Pancreas (tissue), 10 donors: ENCODE results near the gene SPX. TPM values are rescaled to one million over a fixed set of nuclear protein-coding genes. Genes with fewer than 3 reads are reported as not detected.

Experiments used
- ATAC-seq, 4 donors: fragments of 200-7000 bp; cut with Tn5 transposase; one replicate each; pipeline versions ENCODE4 v1.8.0 to v1.9.1; 2020; ENCODE audit warnings: mild to moderate bottlenecking in 4 of 4, moderate library complexity in 4 of 4
- DNase-seq, 6 donors: peaks; one replicate each; pipeline ENCODE4 v3.0.0-alpha.2; 2020
- FAIRE-seq: peaks from 2 replicates; lab custom pipeline; 2012; peaks lifted over from hg19 to GRCh38; lab: Jason Lieb, UNC
- H3K27ac ChIP-seq, 4 donors: fragments of 200-600 bp; sonication (generic); 1 replicate in 3 of 4; 2 replicates in 1 of 4; pipeline versions ENCODE4 v1.5.0 to v1.8.0; 2020
- H3K27me3 ChIP-seq, 4 donors: fragments of 200-600 bp; one replicate each; pipeline ENCODE4 v1.8.0; 2021
- H3K36me3 ChIP-seq, 3 donors: fragments of 200-600 bp; sonication (generic) in 1 of 3; one replicate each; pipeline versions ENCODE4 v1.5.0 to v1.8.0; 2020 to 2021
- H3K4me1 ChIP-seq, 3 donors: fragments of 200-600 bp; one replicate each; pipeline ENCODE4 v1.8.0; 2021
- H3K4me3 ChIP-seq, 4 donors: fragments of 200-600 bp; sonication (generic) in 2 of 4; one replicate each; pipeline versions ENCODE4 v1.5.0 to v1.8.0; 2020 to 2021
- H3K9me3 ChIP-seq, 4 donors: fragments of 200-600 bp; one replicate each; pipeline ENCODE4 v1.8.0; 2021
- CTCF ChIP-seq, 4 donors: fragments of 200-600 bp; sonication (generic) in 3 of 4; IDR thresholded peaks; one replicate each; pipeline versions ENCODE4 v1.5.0 to v1.8.0; 2021; ENCODE audit warnings: antibody characterized with exemption in 4 of 4
- WGBS, 2 donors: extraction: QIAGEN DNeasy Blood & Tissue Kit; methylation state at CpG; one replicate each; pipeline ENCODE4 v1.1.7; 2013; 5-methylcytosine and 5-hydroxymethylcytosine counted together
- intact Hi-C, 3 donors: fragments of 100-400 bp; cut with DNase I; formaldehyde crosslinking; loops; one replicate each; pipeline versions ENCODE4 v1.11.1 to v1.14.2; 2022
- polyA plus RNA-seq, 2 donors: library from polyadenylated mRNA; stranded (reverse); fragments of 200-250 nt; gene quantifications; one replicate each; pipeline ENCODE4 v1.2.3, GENCODE V29; 2013
- total RNA-seq, 6 donors: library from RNA; stranded (reverse); fragmentation: NEBNext Ultra II Directional in 4 of 6; extraction: Animal tissue kit (Norgen Biotek cat#: 25700) in 4 of 6; gene quantifications; one replicate each; pipeline versions ENCODE4 v1.2.1 to v1.2.4, GENCODE V29; 2021 to 2023
- donor health status: healthy with polysubstance abuse.
- donor health status: DM: no; HTN: no; CAD: no; lungs with moderate emphysema.
- donor health status: DM: no; HTN: no; CAD: no.
- donor health status: control.
- donor health status: control.
- donor health status: Bipolar disorder and iron deficiency.
- donor health status: DM: yes; HTN: yes; CAD: no.
- donor health status: DM: no; HTN: no; CAD: no.
- donor health status: DM: no; HTN: no; CAD: no.
- donor health status: DM: yes; HTN: yes; CAD: no.

SPX gene
- total and polyA plus RNA-seq, 8 donors = 11.7 to 31.0 (median 20.3) TPM

- FAIRE-seq (no peak), DNase-seq (peak; percentile 60 to 85 (median 72)), ATAC-seq (peak; percentile 78 to 86 (median 82))
- Histone ChIP-seq H3K4me1 (peaks cover 0 to 11% (median 8%) of the 10 kb centered on the region in 3 donors), H3K27ac (peak overlapping the region; percentile 64 to 93 (median 86)), H3K27me3 (no peaks in the 10 kb centered on the region), H3K36me3 (no peaks in the 10 kb centered on the region), H3K4me3 (peak overlapping the region; percentile 51 to 82 (median 62)), H3K9me3 (no peaks in the 10 kb centered on the region)
- TF ChIP-seq CTCF (IDR thresholded peaks at IDR 0.05) = no peak
- 1% methylated on average over 45 to 57 of the region's 57 CpGs for WGBS, 2 donors
- intact Hi-C loops = no loop called here
Measured at GRCh38 chr12:21527451-21528180, 1.5 kb downstream of the SPX start.

GRCh38 chr12:21528953-21529352 lies 2.9 kb downstream of the SPX start:
- Histone ChIP-seq H3K4me3 (peak overlapping the region in 1 of 4 donors; percentile 82), H3K27me3 (no peaks in the 10 kb centered on the region), H3K36me3 (no peaks in the 10 kb centered on the region), H3K27ac (peak overlapping the region in 2 of 4 donors; percentile 88 to 93), H3K4me1 (peaks cover 0 to 11% (median 8%) of the 10 kb centered on the region in 3 donors), H3K9me3 (no peaks in the 10 kb centered on the region)
- ATAC-seq = peak; percentile 48 to 66 (median 59)
- intact Hi-C loops = no loop called here
- DNase-seq = peak in 4 of 6 donors; percentile 14 to 70 (median 43)
- FAIRE-seq = no peak
- TF ChIP-seq CTCF (IDR thresholded peaks at IDR 0.05) = no peak
- 43 to 44% methylated on average over 5 of the region's 5 CpGs for WGBS, 2 donors

- Histone ChIP-seq H3K36me3 (no peaks in the 10 kb centered on the region), H3K9me3 (no peaks in the 10 kb centered on the region), H3K27me3 (no peaks in the 10 kb centered on the region), H3K27ac (peak overlapping the region in 2 of 4 donors; percentile 88 to 93), H3K4me3 (no peak overlapping the region), H3K4me1 (peaks cover 0 to 11% (median 8%) of the 10 kb centered on the region in 3 donors)
- intact Hi-C loops = no loop called here
- TF ChIP-seq CTCF (IDR thresholded peaks at IDR 0.05) = no peak
- peak in 3 of 6 donors; percentile 28 to 56 (median 43) for DNase-seq
- no peak for FAIRE-seq
- WGBS, 2 donors = 35 to 42% methylated on average over 2 of the region's 2 CpGs
- ATAC-seq = peak; percentile 33 to 55 (median 41)
Measured at GRCh38 chr12:21529456-21529855, 3.4 kb downstream of the SPX start.

- intact Hi-C loops = no loop called here
- DNase-seq (no peak), ATAC-seq (no peak), FAIRE-seq (no peak)
- Histone ChIP-seq H3K27me3 (no peaks in the 10 kb centered on the region), H3K4me1 (peaks cover 0 to 4% (median 0%) of the 10 kb centered on the region in 3 donors), H3K4me3 (no peak overlapping the region), H3K36me3 (no peaks in the 10 kb centered on the region), H3K9me3 (no peaks in the 10 kb centered on the region), H3K27ac (no peak overlapping the region)
- TF ChIP-seq CTCF (IDR thresholded peaks at IDR 0.05) = no peak
- WGBS, 2 donors = 85 to 95% methylated on average over 5 of the region's 5 CpGs
Measured at GRCh38 chr12:21538061-21538653, 12.1 kb downstream of the SPX start.
